GM12878 (cell line): Measurements from ENCODE around the gene C19orf12.

Source experiments
- CEBPB ChIP-seq, 2 experiments: fragments of 150-350 bp in 1 of 2; IDR thresholded peaks; 2 replicates each; pipeline ENCODE4 v1.6.1; 2012 to 2014; ENCODE audit warnings: low read depth in 2 of 2, low read length in 2 of 2, borderline replicate concordance in 1 of 2, inconsistent platforms in 1 of 2
- NFIC ChIP-seq: IDR thresholded peaks from 2 replicates; pipeline ENCODE4 v1.6.1; 2012; ENCODE audit warnings: low read depth, mild to moderate bottlenecking, inconsistent platforms, low read length, moderate library complexity
- POLR2A ChIP-seq: IDR thresholded peaks from 2 replicates; pipeline ENCODE4 v1.6.1; 2011; ENCODE audit warnings: low read depth, mild to moderate bottlenecking, low read length
- RFX5 ChIP-seq: IDR thresholded peaks from 2 replicates; pipeline ENCODE4 v1.6.1; 2011; ENCODE audit warnings: low read depth, low read length, improper control_type of control experiment

DNA sequence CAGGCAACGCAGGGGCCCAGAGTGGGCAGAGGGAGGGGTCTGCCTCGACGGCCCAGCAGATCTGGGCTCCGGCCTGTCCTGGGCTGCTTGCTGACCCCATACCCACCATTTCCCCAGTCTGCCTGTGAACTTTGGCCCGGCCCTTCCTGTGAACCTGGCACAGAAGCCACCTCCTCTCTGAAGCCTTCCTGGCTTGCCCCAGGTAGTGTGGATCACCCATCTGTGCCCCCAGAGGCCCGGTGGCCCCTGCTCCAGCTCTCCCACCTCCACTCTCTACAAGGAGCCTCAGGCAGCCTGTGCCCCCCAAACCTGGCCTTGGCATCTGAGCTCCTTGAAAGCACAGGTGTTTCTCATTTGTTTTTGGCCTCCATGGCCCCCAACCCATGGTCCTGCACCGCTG lies 34.1 kb downstream of the C19orf12 start:
- TF ChIP-seq RFX5: no peak
- TF ChIP-seq NFIC: no peak
- TF ChIP-seq POLR2A: no peak
- TF ChIP-seq CEBPB (IDR thresholded peaks at IDR 0.05; ENCODE audit: borderline replicate concordance in 1 of 2, low read depth in 2 of 2, low read length in 2 of 2): no peak
